Body of pancreas (tissue), 4 donors: ENCODE results near the gene KLK5.

Experiments used
- CTCF ChIP-seq, 7 experiments: fragments of 450-650 bp in 4 of 7; fragments of 200-600 bp in 3 of 7; sonication (generic) in 3 of 7; IDR thresholded peaks; one replicate each; pipeline ENCODE4 v1.5.1; 2016 to 2019; ENCODE audit warnings: antibody characterized with exemption in 7 of 7
- POLR2A ChIP-seq, 3 donors: fragments of 450-650 bp; IDR thresholded peaks; one replicate each; pipeline ENCODE4 v1.6.1; 2016; ENCODE audit warnings: antibody characterized with exemption in 3 of 3, mild to moderate bottlenecking in 2 of 3

- TF ChIP-seq CTCF (IDR thresholded peaks at IDR 0.05) (no peak), POLR2A (IDR thresholded peaks at IDR 0.05) (no peak)
These were observed 24.0 kb downstream of the KLK5 start for GRCh38 chr19:50928831-50929230.
